HepG2 (cell line): ENCODE measurements around the gene AUTS2. TPM values are rescaled to one million over a fixed set of nuclear protein-coding genes. Genes with fewer than 3 reads are reported as not detected.

Source experiments
- ATAC-seq: fragments of 200-7000 bp; cut with Tn5 transposase; 3 replicates; pipeline ENCODE4 v1.9.1; 2020; ENCODE audit warnings: mild to moderate bottlenecking, moderate library complexity
- BruUV-seq: library from RNA; stranded (reverse); fragments of 400-500 nt; replicated peaks from 2 replicates; lab custom pipeline; 2021; lab: Mats Ljungman, UMichigan
- CTCF ChIA-PET: fragments of 300-600 bp; formaldehyde crosslinking; extraction: SDS; loops from one replicate; lab custom pipeline; 2021; ENCODE audit warnings: low total read pairs, inconsistent platforms, low intra/inter-chr PET ratio; lab: Yijun Ruan, JAX
- POLR2A ChIA-PET: fragments of 350-600 bp; sonication (Branson Sonifier 250); formaldehyde crosslinking; loops from one replicate; lab custom pipeline; 2020; ENCODE audit warnings: antibody characterized with exemption, inconsistent platforms; lab: Yijun Ruan, JAX
- DNase-seq: peaks from one replicate; pipeline ENCODE4 v3.0.0-alpha.2; 2015; ENCODE audit warnings: low spot score
- FAIRE-seq: peaks from 3 replicates; lab custom pipeline; 2011; peaks lifted over from hg19 to GRCh38; lab: Jason Lieb, UNC
- H2AFZ ChIP-seq: one replicate; pipeline ENCODE4 v1.6.1; 2011; ENCODE audit warnings: low read length, inconsistent platforms
- H3K27ac ChIP-seq: fragments of 300-600 bp; 3 replicates; pipeline ENCODE4 v1.8.0; 2011; ENCODE audit warnings: mixed run types, mild to moderate bottlenecking, mixed read lengths, low read length, inconsistent platforms; ENCODE audit not compliant: insufficient read depth; ENCODE audit errors: extremely low read length
- H3K27me3 ChIP-seq, 2 experiments: fragments of 200-600 bp in 1 of 2; 2 replicates in 1 of 2; 3 replicates in 1 of 2; pipeline versions ENCODE4 v1.6.0 to v1.8.0; 2011; ENCODE audit warnings: low read length in 2 of 2, mild to moderate bottlenecking in 2 of 2, moderate library complexity in 2 of 2, inconsistent platforms in 1 of 2; ENCODE audit not compliant: insufficient read depth in 2 of 2, control insufficient read depth in 1 of 2
- H3K36me3 ChIP-seq, 2 experiments: fragments of 200-600 bp in 1 of 2; replicated peaks in 1 of 2; 2 replicates in 1 of 2; 3 replicates in 1 of 2; pipeline versions ENCODE4 v1.5.1 to v1.8.0; 2011; ENCODE audit warnings: low read length in 2 of 2, inconsistent platforms in 1 of 2; ENCODE audit not compliant: insufficient read depth in 2 of 2, control insufficient read depth in 1 of 2
- H3K4me1 ChIP-seq: 2 replicates; pipeline ENCODE4 v1.5.1; 2012; ENCODE audit warnings: low read length, inconsistent platforms; ENCODE audit not compliant: insufficient read depth
- H3K4me2 ChIP-seq: 2 replicates; pipeline ENCODE4 v1.6.0; 2011; ENCODE audit warnings: low read depth, low read length, inconsistent platforms
- H3K4me3 ChIP-seq, 3 experiments: fragments of 200-600 bp in 1 of 3; sonication (generic), shearing (Covaris generic) in 1 of 3; replicated peaks in 1 of 3; 2 replicates each; pipeline ENCODE4 v1.5.1; 2011 to 2016; ENCODE audit warnings: low read length in 3 of 3, inconsistent platforms in 2 of 3, low read depth in 2 of 3, mild to moderate bottlenecking in 2 of 3, control low read depth in 1 of 3, mixed read lengths in 1 of 3; ENCODE audit not compliant: insufficient read depth in 1 of 3
- H3K79me2 ChIP-seq: one replicate; pipeline ENCODE4 v1.6.1; 2011; ENCODE audit warnings: low read length, inconsistent platforms; ENCODE audit not compliant: insufficient read depth
- H3K9ac ChIP-seq: 2 replicates; pipeline ENCODE4 v1.6.0; 2011; ENCODE audit warnings: mild to moderate bottlenecking, low read depth, low read length, inconsistent platforms; ENCODE audit not compliant: insufficient read depth
- H3K9me3 ChIP-seq: 2 replicates; pipeline ENCODE4 v1.5.1; 2012; ENCODE audit warnings: mild to moderate bottlenecking, low read length
- H4K20me1 ChIP-seq: 2 replicates; pipeline ENCODE4 v1.6.0; 2011; ENCODE audit warnings: inconsistent platforms, mild to moderate bottlenecking, low read length, moderate library complexity; ENCODE audit not compliant: insufficient read depth
- ZNF280D ChIP-seq: sonication (generic); formaldehyde crosslinking; IDR thresholded peaks from 2 replicates; pipeline ENCODE4 v1.5.1; 2020; ENCODE audit warnings: mild to moderate bottlenecking, missing genetic modification reagents
- WGBS: methylation state at CpG from one replicate; pipeline ENCODE4 v1.1.6; 2017; ENCODE audit warnings: low lambda C conversion rate; 5-methylcytosine and 5-hydroxymethylcytosine counted together
- in situ Hi-C: cut with HindIII; loops from 2 replicates; pipeline ENCODE4 v1.10.0; 2017; ENCODE audit warnings: low pct_unique_long_range_greater_than_20kb; ENCODE audit not compliant: extremely low pct_ligation_motif_present
- intact Hi-C: fragments of 100-400 bp; cut with micrococcal nuclease; formaldehyde crosslinking; loops from one replicate; pipeline ENCODE4 v1.10.0; 2022; ENCODE audit not compliant: unreplicated experiment
- polyA plus RNA-seq, 8 experiments: library from polyadenylated mRNA; depleted of rRNA in 3 of 8; stranded (reverse) in 7 of 8; unstranded in 1 of 8; fragments of >200 nt; fragmentation: Illumina TruSeq in 4 of 8; extraction: Trizol in 4 of 8; gene quantifications; 2 replicates each; pipeline versions ENCODE4 v1.2.1 to v1.2.3, GENCODE V29; 2011 to 2016; ENCODE audit warnings: low read depth in 4 of 8, missing spikeins in 1 of 8, mixed read lengths in 1 of 8; ENCODE audit not compliant: insufficient read depth in 1 of 8
- total RNA-seq, 5 experiments: library from RNA; depleted of rRNA; stranded (reverse); fragments of >200 nt; fragmentation: Illumina TruSeq; extraction: Trizol; gene quantifications; 2 replicates each; pipeline ENCODE4 v1.2.3, GENCODE V29; 2016; ENCODE audit warnings: low read depth in 1 of 5

AUTS2 gene
- total and polyA plus RNA-seq, 2 of the 13 experiments (the other 11 are each of a cell fraction or from before 2014, with no cell fraction given), result 0.38 TPM; not detected in 1

- CTCF ChIA-PET, result no interaction called here
Observed at GRCh38 chr7:70577078-70577477, 978.8 kb downstream of the AUTS2 start.

More at GRCh38 chr7:70577078-70577477, 978.8 kb downstream of the AUTS2 start:
- no peak overlapping the region for H3K27ac ChIP-seq
- peaks cover 14% of the 10 kb centered on the region for H3K4me1 ChIP-seq
- no peak for DNase-seq
- intact Hi-C loops (no loop called here), in situ Hi-C loops (no loop called here)
- H3K4me3 ChIP-seq, result no peak overlapping the region
- WGBS, result 0% methylated on average over 2 of the region's 2 CpGs
- BruUV-seq, result no TSS peak
- FAIRE-seq, result no peak
- H2AFZ ChIP-seq, result no peak overlapping the region
- H3K36me3 ChIP-seq, result no peaks in the 10 kb centered on the region
- no peaks in the 10 kb centered on the region for H3K79me2 ChIP-seq
- POLR2A ChIA-PET, result no interaction called here
- no peak for TF ChIP-seq ZNF280D (CRISPR knock-in tag)
- no peaks in the 10 kb centered on the region for H3K9me3 ChIP-seq
- no peak overlapping the region for H3K9ac ChIP-seq
- no peak for ATAC-seq
- no peaks in the 10 kb centered on the region for H4K20me1 ChIP-seq
- H3K27me3 ChIP-seq, result no peaks in the 10 kb centered on the region; a peak in 1 of 5 replicates
- H3K4me2 ChIP-seq, result no peak overlapping the region
